Endothelial cell of umbilical vein (primary cell): ENCODE data around the gene ORM2.

Source experiments
- CTCF ChIP-seq, 2 donors: IDR thresholded peaks; 1 replicate in 1 of 2; 2 replicates in 1 of 2; pipeline ENCODE4 v1.5.1; 2011; ENCODE audit warnings: low read length in 2 of 2, mild to moderate bottlenecking in 2 of 2, moderate library complexity in 2 of 2, control low read depth in 1 of 2, inconsistent platforms in 1 of 2, low read depth in 1 of 2; ENCODE audit not compliant: insufficient read depth in 1 of 2; ENCODE audit errors: extremely low read depth in 1 of 2
- EZH2 ChIP-seq: IDR thresholded peaks from 2 replicates; pipeline ENCODE4 v1.6.1; 2012; ENCODE audit warnings: borderline replicate concordance, low read depth, mild to moderate bottlenecking, moderate library complexity, low read length, inconsistent platforms; ENCODE audit not compliant: severe bottlenecking
- JUN ChIP-seq: IDR thresholded peaks from 2 replicates; pipeline ENCODE4 v1.6.1; 2011; ENCODE audit warnings: borderline replicate concordance, low read depth; ENCODE audit not compliant: insufficient read length, insufficient read depth
- POLR2A ChIP-seq: IDR thresholded peaks from 2 replicates; pipeline ENCODE4 v1.6.1; 2012; ENCODE audit warnings: low read depth, mild to moderate bottlenecking, control low read depth, low read length

- no peak for TF ChIP-seq EZH2
- no peak for TF ChIP-seq CTCF (IDR thresholded peaks at IDR 0.05; ENCODE audit: extremely low read depth in 1 of 2, insufficient read depth in 1 of 2, low read depth in 1 of 2, low read length in 2 of 2)
- TF ChIP-seq JUN: no peak
- no peak for TF ChIP-seq POLR2A
These were observed 40.6 kb upstream of the ORM2 start for GRCh38 chr9:114289106-114289505.
